Stimulated activated CD4-positive, alpha-beta T cell treated with anti-CD3 and anti-CD28 coated beads, Interleukin-2, amount 100 ng/mL, for 4 hours (primary cell): Measurements from ENCODE around the gene SGMS1.

Experiments used
- DNase-seq: peaks from one replicate; pipeline ENCODE4 v3.0.0-alpha.2; 2020; ENCODE audit warnings: low read depth

The SGMS1 gene

GRCh38 chr10:50423448-50423847 lies 200.3 kb downstream of the SGMS1 start:
- no peak for DNase-seq

- DNase-seq: no peak
Observed at GRCh38 chr10:50422259-50422658, 201.5 kb downstream of the SGMS1 start.

- no peak for DNase-seq
Observed at GRCh38 chr10:50421026-50421719, 202.6 kb downstream of the SGMS1 start.

- DNase-seq: no peak
Observed at GRCh38 chr10:50420196-50420595, 203.6 kb downstream of the SGMS1 start.

- DNase-seq: no peak
Observed at GRCh38 chr10:50419756-50420155, 204.0 kb downstream of the SGMS1 start.

- DNase-seq: no peak
Observed at GRCh38 chr10:50419091-50419490, 204.7 kb downstream of the SGMS1 start.

GRCh38 chr10:50417886-50418830 lies 205.6 kb downstream of the SGMS1 start:
- peak; percentile 18 for DNase-seq

- no peak for DNase-seq
Observed at GRCh38 chr10:50417486-50417885, 206.3 kb downstream of the SGMS1 start.

GRCh38 chr10:50416881-50417280 lies 206.9 kb downstream of the SGMS1 start:
- DNase-seq: no peak

- DNase-seq: no peak
Observed at GRCh38 chr10:50416181-50416824, 207.5 kb downstream of the SGMS1 start.

GRCh38 chr10:50415292-50415691 lies 208.5 kb downstream of the SGMS1 start:
- no peak for DNase-seq

GRCh38 chr10:50410066-50410811 lies 213.5 kb downstream of the SGMS1 start:
- no peak for DNase-seq

- DNase-seq: no peak
Observed at GRCh38 chr10:50407076-50407801, 216.5 kb downstream of the SGMS1 start.

- no peak for DNase-seq
Observed at GRCh38 chr10:50406457-50407070, 217.2 kb downstream of the SGMS1 start.

GRCh38 chr10:50405723-50406122 lies 218.0 kb downstream of the SGMS1 start:
- DNase-seq: no peak

GRCh38 chr10:50404021-50404773 lies 219.6 kb downstream of the SGMS1 start:
- no peak for DNase-seq

- no peak for DNase-seq
Observed at GRCh38 chr10:50403074-50403473, 220.7 kb downstream of the SGMS1 start.

GRCh38 chr10:50402466-50402865 lies 221.3 kb downstream of the SGMS1 start:
- DNase-seq: no peak

- DNase-seq: no peak
Observed at GRCh38 chr10:50400694-50401093, 223.1 kb downstream of the SGMS1 start.

GRCh38 chr10:50398823-50399222 lies 224.9 kb downstream of the SGMS1 start:
- no peak for DNase-seq
